HepG2 (cell line): ENCODE data around the gene CCDC69. TPM values are rescaled to one million over a fixed set of nuclear protein-coding genes. Genes with fewer than 3 reads are reported as not detected.

Source experiments
- ATF1 ChIP-seq: IDR thresholded peaks from 2 replicates; pipeline ENCODE4 v1.6.1; 2016; ENCODE audit warnings: mild to moderate bottlenecking, control low read depth
- ATF7 ChIP-seq, 2 experiments: fragments of 450-650 bp in 1 of 2; sonication (generic) in 1 of 2; formaldehyde crosslinking in 1 of 2; IDR thresholded peaks; 2 replicates each; pipeline versions ENCODE4 v1.4.0 to v1.6.1; 2016 to 2020; ENCODE audit warnings: antibody characterized with exemption in 1 of 2, mild to moderate bottlenecking in 1 of 2, missing genetic modification reagents in 1 of 2
- BCL6 ChIP-seq: IDR thresholded peaks from 2 replicates; pipeline ENCODE4 v1.6.1; 2016; ENCODE audit warnings: missing genetic modification reagents, missing compliant biosample characterization
- EED ChIP-seq: sonication (generic); formaldehyde crosslinking; IDR thresholded peaks from 2 replicates; pipeline ENCODE4 v1.5.0; 2020; ENCODE audit warnings: mild to moderate bottlenecking, missing genetic modification reagents
- HDAC2 ChIP-seq: sonication (generic); formaldehyde crosslinking; IDR thresholded peaks from 2 replicates; pipeline ENCODE4 v1.4.0; 2020; ENCODE audit warnings: missing genetic modification reagents
- KDM2A ChIP-seq: sonication (generic); formaldehyde crosslinking; IDR thresholded peaks from 2 replicates; pipeline ENCODE4 v1.4.0; 2020; ENCODE audit warnings: low read depth, missing genetic modification reagents, borderline replicate concordance
- PAXIP1 ChIP-seq: sonication (generic); formaldehyde crosslinking; conservative IDR thresholded peaks from 2 replicates; pipeline ENCODE4 v1.4.0; 2020; ENCODE audit warnings: mild to moderate bottlenecking, missing genetic modification reagents, moderate library complexity
- SIX4 ChIP-seq: sonication (generic); formaldehyde crosslinking; IDR thresholded peaks from 2 replicates; pipeline ENCODE4 v1.4.0; 2020; ENCODE audit warnings: missing genetic modification reagents
- TBX2 ChIP-seq: sonication (generic); formaldehyde crosslinking; IDR thresholded peaks from 2 replicates; pipeline ENCODE4 v1.5.0; 2020; ENCODE audit warnings: missing genetic modification reagents, mild to moderate bottlenecking, borderline replicate concordance
- THAP11 ChIP-seq: IDR thresholded peaks from 2 replicates; pipeline ENCODE4 v1.6.1; 2016; ENCODE audit warnings: missing biosample characterization, missing genetic modification reagents
- ZNF430 ChIP-seq: sonication (generic); formaldehyde crosslinking; IDR thresholded peaks from 2 replicates; pipeline ENCODE4 v1.9.0; 2021; ENCODE audit warnings: mild to moderate bottlenecking, missing genetic modification reagents
- ZNF451 ChIP-seq: sonication (generic); formaldehyde crosslinking; IDR thresholded peaks from 2 replicates; pipeline ENCODE4 v1.5.0; 2020; ENCODE audit warnings: mild to moderate bottlenecking, missing genetic modification reagents
- ZNF687 ChIP-seq: sonication (generic); formaldehyde crosslinking; IDR thresholded peaks from 2 replicates; pipeline ENCODE4 v1.5.1; 2020; ENCODE audit warnings: mild to moderate bottlenecking, missing genetic modification reagents, moderate library complexity
- polyA plus RNA-seq, 8 experiments: library from polyadenylated mRNA; depleted of rRNA in 3 of 8; stranded (reverse) in 7 of 8; unstranded in 1 of 8; fragments of >200 nt; fragmentation: Illumina TruSeq in 4 of 8; extraction: Trizol in 4 of 8; gene quantifications; 2 replicates each; pipeline versions ENCODE4 v1.2.1 to v1.2.3, GENCODE V29; 2011 to 2016; ENCODE audit warnings: low read depth in 4 of 8, missing spikeins in 1 of 8, mixed read lengths in 1 of 8; ENCODE audit not compliant: insufficient read depth in 1 of 8
- total RNA-seq, 5 experiments: library from RNA; depleted of rRNA; stranded (reverse); fragments of >200 nt; fragmentation: Illumina TruSeq; extraction: Trizol; gene quantifications; 2 replicates each; pipeline ENCODE4 v1.2.3, GENCODE V29; 2016; ENCODE audit warnings: low read depth in 1 of 5
- TF ChIP-seq, protein P1 (sequence below): sonication (generic); formaldehyde crosslinking; IDR thresholded peaks from 2 replicates; pipeline ENCODE4 v1.4.0; 2020; ENCODE audit warnings: missing genetic modification reagents

CCDC69 gene
- total and polyA plus RNA-seq, 2 of the 13 experiments (the other 11 are each of a cell fraction or from before 2014, with no cell fraction given), result 12.2 to 45.2 TPM

GRCh38 chr5:151234476-151235238 lies 10.8 kb upstream of the CCDC69 start (continued):
- TF ChIP-seq PAXIP1 (CRISPR knock-in tag) (peak; percentile 87), BCL6 (CRISPR knock-in tag) (peak; percentile 51), EED (0 out of 2 replicates have a peak, but pooled peaks have one; percentile 27), SIX4 (0 out of 2 replicates have a peak, but pooled peaks have one; percentile 27), ATF1 (CRISPR knock-in tag) (peak; percentile 16; the same call in 1 of the 2 replicates), THAP11 (peak; percentile 45; the same call in 1 of the 2 replicates), ZNF687 (peak; percentile 62), ZNF430 (CRISPR knock-in tag) (peak; percentile 56; the same call in 1 of the 2 replicates), ATF7 (IDR thresholded peaks at IDR 0.05) (no peak), ATF7 (CRISPR knock-in tag; IDR thresholded peaks at IDR 0.05) (no peak), KDM2A (CRISPR knock-in tag) (peak; percentile 73; the same call in 1 of the 2 replicates), ZNF451 (CRISPR knock-in tag) (no peak), HDAC2 (CRISPR knock-in tag) (peak; percentile 85), TBX2 (CRISPR knock-in tag) (peak; percentile 54; the same call in 1 of the 2 replicates)
- TF ChIP-seq, protein P1, sequence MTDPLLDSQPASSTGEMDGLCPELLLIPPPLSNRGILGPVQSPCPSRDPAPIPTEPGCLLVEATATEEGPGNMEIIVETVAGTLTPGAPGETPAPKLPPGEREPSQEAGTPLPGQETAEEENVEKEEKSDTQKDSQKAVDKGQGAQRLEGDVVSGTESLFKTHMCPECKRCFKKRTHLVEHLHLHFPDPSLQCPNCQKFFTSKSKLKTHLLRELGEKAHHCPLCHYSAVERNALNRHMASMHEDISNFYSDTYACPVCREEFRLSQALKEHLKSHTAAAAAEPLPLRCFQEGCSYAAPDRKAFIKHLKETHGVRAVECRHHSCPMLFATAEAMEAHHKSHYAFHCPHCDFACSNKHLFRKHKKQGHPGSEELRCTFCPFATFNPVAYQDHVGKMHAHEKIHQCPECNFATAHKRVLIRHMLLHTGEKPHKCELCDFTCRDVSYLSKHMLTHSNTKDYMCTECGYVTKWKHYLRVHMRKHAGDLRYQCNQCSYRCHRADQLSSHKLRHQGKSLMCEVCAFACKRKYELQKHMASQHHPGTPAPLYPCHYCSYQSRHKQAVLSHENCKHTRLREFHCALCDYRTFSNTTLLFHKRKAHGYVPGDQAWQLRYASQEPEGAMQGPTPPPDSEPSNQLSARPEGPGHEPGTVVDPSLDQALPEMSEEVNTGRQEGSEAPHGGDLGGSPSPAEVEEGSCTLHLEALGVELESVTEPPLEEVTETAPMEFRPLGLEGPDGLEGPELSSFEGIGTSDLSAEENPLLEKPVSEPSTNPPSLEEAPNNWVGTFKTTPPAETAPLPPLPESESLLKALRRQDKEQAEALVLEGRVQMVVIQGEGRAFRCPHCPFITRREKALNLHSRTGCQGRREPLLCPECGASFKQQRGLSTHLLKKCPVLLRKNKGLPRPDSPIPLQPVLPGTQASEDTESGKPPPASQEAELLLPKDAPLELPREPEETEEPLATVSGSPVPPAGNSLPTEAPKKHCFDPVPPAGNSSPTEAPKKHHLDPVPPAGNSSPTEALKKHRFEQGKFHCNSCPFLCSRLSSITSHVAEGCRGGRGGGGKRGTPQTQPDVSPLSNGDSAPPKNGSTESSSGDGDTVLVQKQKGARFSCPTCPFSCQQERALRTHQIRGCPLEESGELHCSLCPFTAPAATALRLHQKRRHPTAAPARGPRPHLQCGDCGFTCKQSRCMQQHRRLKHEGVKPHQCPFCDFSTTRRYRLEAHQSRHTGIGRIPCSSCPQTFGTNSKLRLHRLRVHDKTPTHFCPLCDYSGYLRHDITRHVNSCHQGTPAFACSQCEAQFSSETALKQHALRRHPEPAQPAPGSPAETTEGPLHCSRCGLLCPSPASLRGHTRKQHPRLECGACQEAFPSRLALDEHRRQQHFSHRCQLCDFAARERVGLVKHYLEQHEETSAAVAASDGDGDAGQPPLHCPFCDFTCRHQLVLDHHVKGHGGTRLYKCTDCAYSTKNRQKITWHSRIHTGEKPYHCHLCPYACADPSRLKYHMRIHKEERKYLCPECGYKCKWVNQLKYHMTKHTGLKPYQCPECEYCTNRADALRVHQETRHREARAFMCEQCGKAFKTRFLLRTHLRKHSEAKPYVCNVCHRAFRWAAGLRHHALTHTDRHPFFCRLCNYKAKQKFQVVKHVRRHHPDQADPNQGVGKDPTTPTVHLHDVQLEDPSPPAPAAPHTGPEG (CRISPR knock-in tag), result no peak
